HepG2 (cell line): Measurements from ENCODE around the gene NLRX1.

Experiments used
- CTCF ChIP-seq: sonication (generic); formaldehyde crosslinking; IDR thresholded peaks from 2 replicates; pipeline ENCODE4 v1.5.0; 2020; ENCODE audit warnings: mild to moderate bottlenecking, missing genetic modification reagents, moderate library complexity
- ZKSCAN8 ChIP-seq: IDR thresholded peaks from 2 replicates; pipeline ENCODE4 v1.6.1; 2016; ENCODE audit warnings: borderline replicate concordance, missing genetic modification reagents, missing compliant biosample characterization

- TF ChIP-seq CTCF = no peak
- no peak for TF ChIP-seq ZKSCAN8 (CRISPR knock-in tag)
These were observed 35.5 kb downstream of the NLRX1 start for GRCh38 chr11:119204066-119204465.
